NCI-H345 treated with DMSO at 0.1 percent for 48 hours (cell line): Measurements from ENCODE around the gene UGT8.
"Not testable (repeated sequence)": the region's sequence is repeated elsewhere in the genome, so short reads cannot be mapped to it uniquely, and the experiment has no call there.

Source experiments
- DNase-seq: peaks from one replicate; lab custom pipeline; 2025; ENCODE audit not compliant: unreplicated experiment; lab: John Stamatoyannopoulos, UW

UGT8 gene

GRCh38 chr4:114598191-114599121 lies at the start of gene UGT8:
TSS of gene UGT8 (plus strand) at chr4:114598807. CDS start at chr4:114622881, 24,074 bp downstream.
- peak; percentile 74 for DNase-seq

- DNase-seq: no peak
Observed at GRCh38 chr4:114549638-114550037, 49.0 kb upstream of the UGT8 start.

GRCh38 chr4:114558446-114559020 lies 40.1 kb upstream of the UGT8 start:
- no peak for DNase-seq

- no peak for DNase-seq
Observed at GRCh38 chr4:114561590-114561989, 37.0 kb upstream of the UGT8 start.

GRCh38 chr4:114562176-114562904 lies 36.3 kb upstream of the UGT8 start:
- no peak for DNase-seq

- no peak for DNase-seq
Observed at GRCh38 chr4:114563536-114564315, 34.9 kb upstream of the UGT8 start.

GRCh38 chr4:114577386-114577785 lies 21.2 kb upstream of the UGT8 start:
- DNase-seq: no peak

- no peak for DNase-seq
Observed at GRCh38 chr4:114582621-114583020, 16.0 kb upstream of the UGT8 start.

- DNase-seq: no peak
Observed at GRCh38 chr4:114588305-114588704, 10.3 kb upstream of the UGT8 start.

GRCh38 chr4:114590360-114590759 lies 8.2 kb upstream of the UGT8 start:
- not testable (repeated sequence) for DNase-seq

GRCh38 chr4:114593526-114593925 lies 5.1 kb upstream of the UGT8 start:
- no peak for DNase-seq

GRCh38 chr4:114595207-114595606 lies 3.4 kb upstream of the UGT8 start:
- DNase-seq: no peak

- no peak for DNase-seq
Observed at GRCh38 chr4:114595921-114596320, 2.7 kb upstream of the UGT8 start.

- DNase-seq: no peak
Observed at GRCh38 chr4:114597410-114598115, 1.0 kb upstream of the UGT8 start.

- no peak for DNase-seq
Observed at GRCh38 chr4:114599231-114599902, 760 bp downstream of the UGT8 start.

GRCh38 chr4:114599903-114600552 lies 1.4 kb downstream of the UGT8 start:
- no peak for DNase-seq

- DNase-seq: no peak
Observed at GRCh38 chr4:114600672-114601071, 2.1 kb downstream of the UGT8 start.

GRCh38 chr4:114601304-114602052 lies 2.9 kb downstream of the UGT8 start:
- DNase-seq: peak; percentile 10

GRCh38 chr4:114603497-114603896 lies 4.9 kb downstream of the UGT8 start:
- no peak for DNase-seq
